ENCODE data around the gene RACK1. TPM values are rescaled to one million over a fixed set of nuclear protein-coding genes. Genes with fewer than 3 reads are reported as not detected.

Gene RACK1
- total and polyA plus RNA-seq, 8 donors = 814 to 3,034 (median 2,078) TPM

DNA sequence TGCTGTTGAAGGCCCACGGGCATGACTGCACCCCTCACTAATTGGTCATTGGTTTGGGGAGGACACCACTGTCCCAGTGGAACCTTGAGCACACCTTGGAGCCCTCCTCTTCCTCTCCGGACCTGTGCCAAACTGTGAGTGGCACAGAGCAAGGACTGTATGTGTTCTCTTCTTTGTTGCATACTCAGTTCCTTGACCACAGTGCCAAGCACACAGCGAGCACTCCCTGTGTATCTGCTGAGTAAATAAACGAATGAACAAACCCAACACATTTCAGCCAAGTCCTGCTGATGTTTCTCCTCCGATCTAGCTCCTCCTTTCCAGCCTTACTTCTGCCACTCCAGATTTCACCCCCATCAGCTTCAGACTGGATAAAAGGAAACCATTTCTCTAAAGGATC is 19.9 kb upstream of the RACK1 start:
- TF ChIP-seq POLR2AphosphoS5 (IDR thresholded peaks at IDR 0.05) = peak in 1 of 3 donors; percentile 61
- TF ChIP-seq EP300 (IDR thresholded peaks at IDR 0.05) = no peak
- no peak for TF ChIP-seq POLR2A (IDR thresholded peaks at IDR 0.05)
- TF ChIP-seq, protein P1, sequence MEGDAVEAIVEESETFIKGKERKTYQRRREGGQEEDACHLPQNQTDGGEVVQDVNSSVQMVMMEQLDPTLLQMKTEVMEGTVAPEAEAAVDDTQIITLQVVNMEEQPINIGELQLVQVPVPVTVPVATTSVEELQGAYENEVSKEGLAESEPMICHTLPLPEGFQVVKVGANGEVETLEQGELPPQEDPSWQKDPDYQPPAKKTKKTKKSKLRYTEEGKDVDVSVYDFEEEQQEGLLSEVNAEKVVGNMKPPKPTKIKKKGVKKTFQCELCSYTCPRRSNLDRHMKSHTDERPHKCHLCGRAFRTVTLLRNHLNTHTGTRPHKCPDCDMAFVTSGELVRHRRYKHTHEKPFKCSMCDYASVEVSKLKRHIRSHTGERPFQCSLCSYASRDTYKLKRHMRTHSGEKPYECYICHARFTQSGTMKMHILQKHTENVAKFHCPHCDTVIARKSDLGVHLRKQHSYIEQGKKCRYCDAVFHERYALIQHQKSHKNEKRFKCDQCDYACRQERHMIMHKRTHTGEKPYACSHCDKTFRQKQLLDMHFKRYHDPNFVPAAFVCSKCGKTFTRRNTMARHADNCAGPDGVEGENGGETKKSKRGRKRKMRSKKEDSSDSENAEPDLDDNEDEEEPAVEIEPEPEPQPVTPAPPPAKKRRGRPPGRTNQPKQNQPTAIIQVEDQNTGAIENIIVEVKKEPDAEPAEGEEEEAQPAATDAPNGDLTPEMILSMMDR (IDR thresholded peaks at IDR 0.05) = no peak
- intact Hi-C loops (cut with DNase I; ENCODE audit: low total_unique reads) = no loop called here
- WGBS, 5 donors = 30 to 70% (median 45%) methylated on average over 5 of the region's 5 CpGs

DNA sequence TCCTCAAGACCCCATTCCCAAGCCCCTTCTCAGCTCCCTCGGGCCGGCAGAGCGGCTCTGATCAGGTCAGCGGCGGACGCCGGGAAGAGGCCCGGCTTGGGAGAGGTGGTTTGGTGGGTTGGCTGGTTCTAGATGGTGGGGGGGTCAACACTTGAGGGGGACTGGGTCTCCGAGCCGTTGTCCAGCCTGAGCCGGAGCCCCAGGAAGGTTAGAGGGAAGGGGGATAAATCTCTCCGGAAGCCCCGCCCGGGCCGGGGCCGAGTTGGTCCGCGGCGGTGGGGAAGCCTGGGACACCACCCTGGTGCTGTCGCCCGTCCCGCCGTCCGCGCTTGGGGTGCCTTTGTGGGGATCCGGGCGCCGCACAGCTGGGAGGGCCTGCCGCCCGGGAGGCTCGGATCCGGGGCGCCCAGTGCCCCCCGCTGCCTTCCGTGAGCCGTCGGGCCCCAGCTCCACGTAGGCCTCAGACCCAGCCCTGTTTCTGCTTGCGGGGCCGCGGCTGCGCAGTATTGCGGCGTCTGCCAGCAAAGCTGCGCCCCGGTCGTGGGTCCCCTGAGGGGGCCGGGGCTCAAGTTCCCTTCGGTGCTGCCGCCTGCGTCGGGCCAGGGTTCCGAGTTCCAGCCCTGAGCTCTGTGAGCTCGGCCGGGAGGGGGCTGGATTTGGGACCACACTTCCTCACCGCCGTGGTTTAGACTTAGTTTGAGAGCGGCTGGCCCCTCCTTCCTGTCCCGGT is 17.8 kb upstream of the RACK1 start:
- Histone ChIP-seq H3K27me3 (no peaks in the 10 kb centered on the region), H3K9me3 (no peaks in the 10 kb centered on the region), H3K4me1 (peaks cover 35 to 55% (median 53%) of the 10 kb centered on the region in 4 donors), H3K36me3 (peaks cover 0 to 24% (median 18%) of the 10 kb centered on the region in 4 donors), H3K27ac (peak overlapping the region; percentile 98 to 100 (median 99)), H3K4me3 (peak overlapping the region; percentile 85 to 92 (median 87))
- intact Hi-C loops (cut with DNase I; ENCODE audit: low total_unique reads) = no loop called here
- TF ChIP-seq, protein P1 (IDR thresholded peaks at IDR 0.05) = no peak
- TF ChIP-seq EP300 (IDR thresholded peaks at IDR 0.05) (no peak), POLR2A (IDR thresholded peaks at IDR 0.05) (no peak), POLR2AphosphoS5 (IDR thresholded peaks at IDR 0.05) (peak in 2 of 3 donors; percentile 57 to 72)
- WGBS, 5 donors = 0 to 1% (median 0%) methylated on average over 14 to 59 of the region's 59 CpGs
- peak; percentile 72 to 90 for DNase-seq

More for the DNA sequence above, 19.9 kb upstream of the RACK1 start:
- Histone ChIP-seq H3K27me3 (no peaks in the 10 kb centered on the region), H3K4me3 (no peak overlapping the region), H3K4me1 (peaks cover 16 to 40% (median 33%) of the 10 kb centered on the region in 4 donors), H3K9me3 (no peaks in the 10 kb centered on the region), H3K36me3 (peaks cover 0 to 14% (median 13%) of the 10 kb centered on the region in 4 donors), H3K27ac (peak overlapping the region in 3 of 5 donors; percentile 4 to 51 (median 46))
- DNase-seq = peak in 1 of 2 donors; percentile 51

DNA sequence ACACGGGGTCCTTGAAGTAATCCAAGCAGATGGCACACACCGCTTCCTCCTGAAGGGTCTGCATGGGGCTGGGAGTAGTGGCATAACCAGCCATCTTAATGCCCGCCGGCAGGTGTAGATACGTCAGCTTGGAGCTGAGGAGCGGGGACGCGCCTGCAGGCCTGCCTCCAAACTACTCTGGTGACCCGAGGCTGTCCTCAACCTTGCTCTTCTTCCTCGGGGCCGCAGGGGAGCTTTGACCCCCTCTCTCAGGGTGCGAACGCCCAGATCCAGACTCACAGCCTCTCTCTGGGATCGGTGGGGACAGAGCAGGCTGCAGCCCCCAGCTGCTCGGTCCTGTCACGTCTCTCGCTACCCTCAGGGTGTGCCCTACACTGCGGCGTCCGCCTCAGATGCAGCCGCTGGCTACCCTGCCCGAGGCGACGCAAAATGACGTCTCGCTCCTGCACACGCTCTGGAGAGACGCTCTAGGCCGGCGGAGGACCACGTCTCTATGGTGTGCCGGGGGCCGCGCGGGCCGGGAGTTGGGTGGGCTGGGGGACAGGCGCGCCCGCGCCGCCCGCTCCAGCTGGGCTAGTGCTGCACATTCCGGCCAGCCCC is 17.1 kb upstream of the RACK1 start, which contains the start of gene TRIM52:
TRIM52 (minus strand) TSS at position 424 of the 600 bp plus-strand sequence; CDS start at position 94, 330 bp downstream.
- 0 to 2% (median 0%) methylated on average over 25 to 43 of the region's 43 CpGs for WGBS, 5 donors
- Histone ChIP-seq H3K4me1 (peaks cover 40 to 62% (median 56%) of the 10 kb centered on the region in 4 donors), H3K9me3 (no peaks in the 10 kb centered on the region), H3K27me3 (no peaks in the 10 kb centered on the region), H3K4me3 (peak within 1 kb of the TSS; percentile 85 to 92 (median 87)), H3K36me3 (peaks cover 0 to 30% (median 20%) of the 10 kb centered on the region in 4 donors), H3K27ac (peak within 1 kb of the TSS; percentile 98 to 100 (median 99))
- TF ChIP-seq POLR2AphosphoS5 (IDR thresholded peaks at IDR 0.05) (peak; percentile 89 to 99 (median 97)), POLR2A (IDR thresholded peaks at IDR 0.05) (peak in 2 of 4 donors; percentile 39 to 77), EP300 (IDR thresholded peaks at IDR 0.05) (no peak)
- TF ChIP-seq, protein P1 (IDR thresholded peaks at IDR 0.05) = peak in 1 of 7 experiments; percentile 5
- intact Hi-C loops (cut with DNase I; ENCODE audit: low total_unique reads) = no loop called here
- peak; percentile 90 to 98 for DNase-seq

DNA sequence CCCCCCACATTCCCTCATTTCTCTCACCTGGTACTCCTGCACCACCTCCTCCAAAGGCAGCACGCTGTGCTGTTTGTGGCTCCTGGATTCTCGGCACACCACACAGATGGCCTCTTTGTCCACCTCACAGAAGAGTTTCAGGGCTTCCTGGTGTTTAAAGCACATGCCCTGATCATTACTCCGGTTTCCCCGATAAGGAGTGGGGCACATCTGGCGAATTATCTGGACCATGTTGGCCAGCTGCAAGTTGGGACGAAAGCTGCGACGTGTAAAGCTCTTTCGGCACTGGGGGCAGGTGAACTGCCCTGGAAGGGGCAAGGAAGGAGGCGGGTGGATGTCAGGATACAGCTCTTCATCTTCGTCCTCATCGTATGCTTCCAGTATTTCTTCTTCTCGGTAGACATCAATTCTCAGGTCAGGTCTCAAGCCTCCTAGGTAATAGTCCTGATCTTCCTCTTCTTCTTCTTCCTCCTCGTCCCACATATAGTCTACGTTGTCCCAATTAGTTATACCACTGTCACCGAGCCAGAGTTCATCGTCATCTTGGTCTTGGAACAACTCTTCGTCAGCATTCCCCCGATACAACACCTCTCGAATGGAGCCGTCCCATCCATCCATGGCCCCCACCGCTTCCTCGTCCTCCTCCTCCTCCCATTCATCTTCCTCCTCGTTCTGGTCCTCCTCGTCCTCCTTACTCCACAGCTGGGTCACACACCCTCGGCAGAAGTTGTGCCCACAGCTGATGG is 16.4 kb upstream of the RACK1 start:
- 1 to 2% (median 1%) methylated on average over 23 to 26 of the region's 26 CpGs for WGBS, 5 donors
- no peaks in the 10 kb centered on the region for H3K27me3 ChIP-seq
- no peaks in the 10 kb centered on the region for H3K9me3 ChIP-seq
- H3K27ac ChIP-seq = peak overlapping the region; percentile 98 to 100 (median 99)
- TF ChIP-seq, protein P1 (IDR thresholded peaks at IDR 0.05) = no peak
- TF ChIP-seq POLR2A (IDR thresholded peaks at IDR 0.05) = no peak
- no peak for TF ChIP-seq POLR2AphosphoS5 (IDR thresholded peaks at IDR 0.05)
- TF ChIP-seq EP300 (IDR thresholded peaks at IDR 0.05) = no peak
- peak overlapping the region; percentile 85 to 92 (median 87) for H3K4me3 ChIP-seq
- peak in 1 of 2 donors; percentile 18 for DNase-seq
- intact Hi-C loops (cut with DNase I; ENCODE audit: low total_unique reads) = no loop called here
- H3K36me3 ChIP-seq = peaks cover 0 to 34% (median 23%) of the 10 kb centered on the region in 4 donors
- H3K4me1 ChIP-seq = peaks cover 46 to 69% (median 60%) of the 10 kb centered on the region in 4 donors
